SJCRH30 (cell line): ENCODE data around the gene TOPBP1. TPM values are rescaled to one million over a fixed set of nuclear protein-coding genes. Genes with fewer than 3 reads are reported as not detected.

ENCODE experiments used
- total RNA-seq: library from RNA; depleted of rRNA; stranded (reverse); fragments of >200 nt; shearing (Covaris generic); gene quantifications from 2 replicates; pipeline ENCODE4 v1.2.3, GENCODE V29; 2014; rRNA removed

TOPBP1 gene
- total RNA-seq, 1 experiment from 2014 or later: 111 TPM

Other genes with a start within 250 kb of the TOPBP1 start
- 179 and 180 TPM in 2 replicates for gene CDV3, start 88.3 kb downstream of the TOPBP1 start, total RNA-seq
- gene TF, start 84.5 kb upstream of the TOPBP1 start, total RNA-seq: under 0.01 and 0.08 TPM in 2 replicates
- gene SRPRB, start 143.9 kb upstream of the TOPBP1 start, total RNA-seq: 36.0 and 46.3 TPM in 2 replicates
- 0.58 and 1.4 TPM in 2 replicates for gene RAB6B, start 233.9 kb upstream of the TOPBP1 start, total RNA-seq